ENCODE results near the gene PDE4B. TPM values are rescaled to one million over a fixed set of nuclear protein-coding genes. Genes with fewer than 3 reads are reported as not detected.

PDE4B gene
- total and polyA plus RNA-seq, 12 donors, result 1.2 to 14.9 (median 3.9) TPM

DNA sequence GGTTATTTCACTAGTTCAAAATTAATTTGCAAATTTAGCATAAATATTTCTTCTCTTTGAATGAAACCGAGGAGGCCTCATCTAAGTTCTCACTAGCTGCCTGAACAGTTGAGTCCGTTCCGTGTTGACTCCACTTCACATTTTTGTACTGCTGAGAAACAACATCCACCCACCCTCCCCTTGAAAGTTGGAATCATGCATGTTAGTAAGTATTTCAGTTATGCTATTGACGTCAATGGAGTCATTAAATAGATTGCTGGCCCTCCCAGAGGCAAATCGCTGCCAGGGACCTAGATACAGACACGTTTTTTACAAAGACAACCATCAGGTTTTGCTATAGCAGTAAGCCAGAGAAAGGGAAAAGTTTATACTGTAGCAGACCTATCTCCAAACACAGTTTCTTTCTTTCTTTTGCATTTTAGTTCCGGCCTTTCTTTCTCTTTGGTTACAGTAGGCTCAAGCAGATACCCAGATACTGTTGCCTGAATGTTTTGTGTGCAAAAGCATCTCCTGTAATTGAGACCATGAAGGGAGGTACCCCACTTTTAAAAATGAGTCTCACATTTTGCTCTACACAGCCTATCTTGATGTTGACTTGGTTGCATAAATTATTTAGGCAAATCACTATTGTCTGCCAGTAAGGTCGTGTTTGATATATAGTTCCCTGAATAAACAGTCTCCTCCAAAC, 478.7 kb downstream of the PDE4B start:
- H3K27ac ChIP-seq, result peak overlapping the region in 4 of 5 donors; percentile 9 to 78 (median 56)
- WGBS, 4 donors, result 27 to 30% (median 28%) methylated on average over 8 of the region's 8 CpGs
- peaks cover 12 to 46% of the 10 kb centered on the region in 2 donors for H3K4me1 ChIP-seq (replicated peaks in 1 of 2)
- no peaks in the 10 kb centered on the region for H3K36me3 ChIP-seq (replicated peaks in 1 of 2)
- no peaks in the 10 kb centered on the region for H3K27me3 ChIP-seq
- no peak overlapping the region for H3K4me3 ChIP-seq
- DNase-seq, result peak; percentile 61 to 90 (median 68)
- intact Hi-C loops (cut with DNase I), result no loop called here
- TF ChIP-seq, protein P1, sequence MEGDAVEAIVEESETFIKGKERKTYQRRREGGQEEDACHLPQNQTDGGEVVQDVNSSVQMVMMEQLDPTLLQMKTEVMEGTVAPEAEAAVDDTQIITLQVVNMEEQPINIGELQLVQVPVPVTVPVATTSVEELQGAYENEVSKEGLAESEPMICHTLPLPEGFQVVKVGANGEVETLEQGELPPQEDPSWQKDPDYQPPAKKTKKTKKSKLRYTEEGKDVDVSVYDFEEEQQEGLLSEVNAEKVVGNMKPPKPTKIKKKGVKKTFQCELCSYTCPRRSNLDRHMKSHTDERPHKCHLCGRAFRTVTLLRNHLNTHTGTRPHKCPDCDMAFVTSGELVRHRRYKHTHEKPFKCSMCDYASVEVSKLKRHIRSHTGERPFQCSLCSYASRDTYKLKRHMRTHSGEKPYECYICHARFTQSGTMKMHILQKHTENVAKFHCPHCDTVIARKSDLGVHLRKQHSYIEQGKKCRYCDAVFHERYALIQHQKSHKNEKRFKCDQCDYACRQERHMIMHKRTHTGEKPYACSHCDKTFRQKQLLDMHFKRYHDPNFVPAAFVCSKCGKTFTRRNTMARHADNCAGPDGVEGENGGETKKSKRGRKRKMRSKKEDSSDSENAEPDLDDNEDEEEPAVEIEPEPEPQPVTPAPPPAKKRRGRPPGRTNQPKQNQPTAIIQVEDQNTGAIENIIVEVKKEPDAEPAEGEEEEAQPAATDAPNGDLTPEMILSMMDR (IDR thresholded peaks at IDR 0.05), result no peak
- no peak for TF ChIP-seq POLR2A (IDR thresholded peaks at IDR 0.05)
- H3K9me3 ChIP-seq (replicated peaks in 1 of 3), result no peaks in the 10 kb centered on the region

DNA sequence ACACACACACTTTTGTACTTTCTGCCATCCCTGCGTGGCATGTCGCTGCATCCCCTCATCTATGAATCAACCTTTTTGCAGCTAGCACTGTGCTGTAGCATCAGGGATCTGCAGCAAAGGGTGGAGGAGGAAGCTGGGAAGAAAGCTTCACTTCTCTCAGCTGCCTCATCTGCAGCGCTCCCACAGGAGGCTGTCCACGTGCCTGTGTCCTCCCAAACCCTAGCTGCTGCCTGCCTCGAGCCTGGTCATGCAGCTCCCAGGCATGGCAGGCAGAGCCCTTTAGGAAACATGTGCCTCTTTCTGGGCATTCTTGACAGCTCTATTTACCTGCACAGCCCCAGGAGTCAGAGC, 479.2 kb downstream of the PDE4B start:
- Histone ChIP-seq H3K9me3 (replicated peaks in 1 of 3) (no peaks in the 10 kb centered on the region), H3K4me3 (no peak overlapping the region), H3K27me3 (no peaks in the 10 kb centered on the region), H3K27ac (peak overlapping the region in 3 of 5 donors; percentile 9 to 78 (median 77)), H3K36me3 (replicated peaks in 1 of 2) (no peaks in the 10 kb centered on the region), H3K4me1 (replicated peaks in 1 of 2) (peaks cover 12 to 46% of the 10 kb centered on the region in 2 donors)
- 31 to 58% (median 45%) methylated on average over 5 of the region's 5 CpGs for WGBS, 4 donors
- intact Hi-C loops (cut with DNase I), result no loop called here
- DNase-seq, result peak in 6 of 7 donors; percentile 25 to 58 (median 30)
- TF ChIP-seq, protein P1 (IDR thresholded peaks at IDR 0.05), result no peak
- no peak for TF ChIP-seq POLR2A (IDR thresholded peaks at IDR 0.05)

DNA sequence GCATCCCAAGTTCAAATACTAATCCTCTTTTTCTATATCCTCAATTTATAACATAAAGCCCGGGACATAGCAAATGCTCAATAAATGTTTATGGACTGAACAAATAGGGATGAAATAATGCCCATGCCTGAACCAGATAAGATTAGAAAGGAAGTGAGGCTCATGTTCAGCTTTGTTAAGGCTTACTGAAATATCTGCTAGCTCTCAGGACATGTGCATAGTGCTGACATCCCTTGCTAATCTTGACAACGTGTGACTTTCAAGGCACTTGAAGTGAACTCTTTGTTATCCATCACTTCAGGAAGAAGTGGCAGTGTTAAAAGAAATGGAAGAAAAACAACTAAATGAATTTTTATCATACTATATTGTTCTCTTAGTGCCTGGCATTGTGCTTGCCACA, 481.0 kb downstream of the PDE4B start:
- Histone ChIP-seq H3K4me3 (no peak overlapping the region), H3K9me3 (replicated peaks in 1 of 3) (no peaks in the 10 kb centered on the region), H3K36me3 (replicated peaks in 1 of 2) (no peaks in the 10 kb centered on the region), H3K27ac (no peak overlapping the region), H3K27me3 (no peaks in the 10 kb centered on the region), H3K4me1 (replicated peaks in 1 of 2) (peaks cover 12 to 46% of the 10 kb centered on the region in 2 donors)
- no peak for DNase-seq
- intact Hi-C loops (cut with DNase I), result no loop called here
- TF ChIP-seq POLR2A (IDR thresholded peaks at IDR 0.05), result no peak
- TF ChIP-seq, protein P1 (IDR thresholded peaks at IDR 0.05), result no peak
- WGBS, 4 donors, result 72 to 84% (median 78%) methylated on average over 2 of the region's 2 CpGs

DNA sequence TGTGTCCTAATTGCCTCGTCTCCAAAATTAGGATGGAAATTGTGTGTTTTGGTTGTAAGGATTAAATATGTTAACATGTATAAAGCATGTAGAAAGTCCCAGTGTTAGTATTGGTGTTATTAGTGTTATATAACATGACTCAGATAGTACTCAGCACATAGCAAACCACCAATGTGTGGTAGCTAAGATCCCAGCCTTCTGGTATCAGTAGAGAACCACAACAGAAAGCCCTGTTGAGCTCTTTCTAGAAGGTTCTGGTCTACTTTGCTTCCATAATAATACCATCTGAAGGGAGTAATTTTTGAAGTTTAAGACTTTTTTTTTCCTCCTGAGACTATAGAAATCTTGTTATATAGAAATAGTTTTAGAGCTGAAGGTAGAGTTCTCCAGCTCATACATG, 481.9 kb downstream of the PDE4B start:
- no peaks in the 10 kb centered on the region for H3K9me3 ChIP-seq (replicated peaks in 1 of 3)
- intact Hi-C loops (cut with DNase I), result no loop called here
- peaks cover 12 to 42% of the 10 kb centered on the region in 2 donors for H3K4me1 ChIP-seq (replicated peaks in 1 of 2)
- WGBS, 4 donors, result 26 to 41% (median 34%) methylated on average over 1 of the region's 1 CpG
- H3K4me3 ChIP-seq, result no peak overlapping the region
- H3K36me3 ChIP-seq (replicated peaks in 1 of 2), result no peaks in the 10 kb centered on the region
- peak overlapping the region in 1 of 5 donors; percentile 65 for H3K27ac ChIP-seq
- H3K27me3 ChIP-seq, result no peaks in the 10 kb centered on the region
- no peak for DNase-seq
- no peak for TF ChIP-seq POLR2A (IDR thresholded peaks at IDR 0.05)
- TF ChIP-seq, protein P1 (IDR thresholded peaks at IDR 0.05), result no peak
